CD4-positive, alpha-beta T cell (primary cell): ENCODE results near the gene MRPL32. TPM values are rescaled to one million over a fixed set of nuclear protein-coding genes. Genes with fewer than 3 reads are reported as not detected.
A peak's percentile ranks its signal among the peaks of the same experiment; 100 is the strongest.

Source experiments
- ATAC-seq: fragments of 200-7000 bp; cut with Tn5 transposase; one replicate; pipeline ENCODE4 v1.10.0; 2022; ENCODE audit warnings: mild to moderate bottlenecking; ENCODE audit not compliant: poor library complexity
- CTCF ChIA-PET: fragments of 350-600 bp; sonication (Branson Sonifier 250); formaldehyde crosslinking; loops from one replicate; lab custom pipeline; 2021; ENCODE audit warnings: antibody characterized with exemption, inconsistent platforms; lab: Charles Lee
- POLR2A ChIA-PET: fragments of 350-600 bp; sonication (Branson Sonifier 250); formaldehyde crosslinking; loops from one replicate; lab custom pipeline; 2021; ENCODE audit warnings: antibody characterized with exemption, inconsistent platforms; lab: Charles Lee
- DNase-seq, 14 experiments: peaks; one replicate each; pipeline ENCODE4 v3.0.0-alpha.2; 2013 to 2020; ENCODE audit warnings: mixed read lengths in 2 of 14
- H3K27ac ChIP-seq, 2 donors: one replicate each; pipeline versions ENCODE4 v1.5.1 to v1.7.0; 2013; ENCODE audit warnings: low read length in 2 of 2, low read depth in 1 of 2, mild to moderate bottlenecking in 1 of 2
- H3K27me3 ChIP-seq, 2 experiments: 1 replicate in 1 of 2; 2 replicates in 1 of 2; pipeline versions ENCODE4 v1.6.1 to v1.7.0; 2013; ENCODE audit warnings: low read length in 2 of 2, control low read depth in 1 of 2, mild to moderate bottlenecking in 1 of 2, moderate library complexity in 1 of 2; ENCODE audit not compliant: insufficient read depth in 2 of 2, control insufficient read depth in 1 of 2
- H3K36me3 ChIP-seq: one replicate; pipeline ENCODE4 v1.6.1; 2013; ENCODE audit warnings: low read length, control low read depth; ENCODE audit not compliant: insufficient read depth
- H3K4me1 ChIP-seq: one replicate; pipeline ENCODE4 v1.6.1; 2013; ENCODE audit warnings: low read length, control low read depth; ENCODE audit not compliant: insufficient read depth
- H3K4me3 ChIP-seq: one replicate; pipeline ENCODE4 v1.5.1; 2013; ENCODE audit warnings: mild to moderate bottlenecking, low read length, moderate library complexity
- H3K9me3 ChIP-seq, 2 experiments: 1 replicate in 1 of 2; 2 replicates in 1 of 2; pipeline versions ENCODE4 v1.6.1 to v1.7.0; 2013; ENCODE audit warnings: low read length in 2 of 2, mild to moderate bottlenecking in 2 of 2, control low read depth in 1 of 2, moderate library complexity in 1 of 2; ENCODE audit not compliant: control insufficient read depth in 1 of 2, insufficient read depth in 1 of 2
- H3K27ac Mint-ChIP-seq: one replicate; pipeline ENCODE4 v1.8.0; 2020; ENCODE audit warnings: mixed read lengths
- H3K27me3 Mint-ChIP-seq: one replicate; pipeline ENCODE4 v1.8.0; 2021; ENCODE audit warnings: mixed read lengths
- H3K36me3 Mint-ChIP-seq: one replicate; pipeline ENCODE4 v1.8.0; 2021; ENCODE audit warnings: low read depth, mixed read lengths
- H3K4me1 Mint-ChIP-seq: one replicate; pipeline ENCODE4 v1.8.0; 2021; ENCODE audit warnings: low read depth, mixed read lengths
- H3K4me3 Mint-ChIP-seq: one replicate; pipeline ENCODE4 v1.8.0; 2020; ENCODE audit warnings: mild to moderate bottlenecking, mixed read lengths
- H3K9me3 Mint-ChIP-seq: one replicate; pipeline ENCODE4 v1.8.0; 2020; ENCODE audit warnings: mixed read lengths
- intact Hi-C, 2 experiments: fragments of 100-400 bp; cut with DNase I in 1 of 2; cut with micrococcal nuclease in 1 of 2; formaldehyde crosslinking; loops; one replicate each; pipeline versions ENCODE4 v1.15.1 to v1.9.0; 2023 to 2025; cut with DNase I, micrococcal nuclease
- total RNA-seq, 174 experiments: library from RNA in 2 of 174; stranded (reverse) in 2 of 174; gene quantifications; one replicate each; pipeline ENCODE4 v1.2.3 and lab custom pipeline; 2021 to 2026
- TF ChIP-seq, protein P1 (sequence below): fragments of 200-600 bp; IDR thresholded peaks from one replicate; pipeline ENCODE4 v1.8.0; 2022; ENCODE audit warnings: antibody characterized with exemption, mild to moderate bottlenecking

Gene MRPL32
- total RNA-seq, 2 experiments from 2014 or later = 57.1 to 60.7 TPM

DNA sequence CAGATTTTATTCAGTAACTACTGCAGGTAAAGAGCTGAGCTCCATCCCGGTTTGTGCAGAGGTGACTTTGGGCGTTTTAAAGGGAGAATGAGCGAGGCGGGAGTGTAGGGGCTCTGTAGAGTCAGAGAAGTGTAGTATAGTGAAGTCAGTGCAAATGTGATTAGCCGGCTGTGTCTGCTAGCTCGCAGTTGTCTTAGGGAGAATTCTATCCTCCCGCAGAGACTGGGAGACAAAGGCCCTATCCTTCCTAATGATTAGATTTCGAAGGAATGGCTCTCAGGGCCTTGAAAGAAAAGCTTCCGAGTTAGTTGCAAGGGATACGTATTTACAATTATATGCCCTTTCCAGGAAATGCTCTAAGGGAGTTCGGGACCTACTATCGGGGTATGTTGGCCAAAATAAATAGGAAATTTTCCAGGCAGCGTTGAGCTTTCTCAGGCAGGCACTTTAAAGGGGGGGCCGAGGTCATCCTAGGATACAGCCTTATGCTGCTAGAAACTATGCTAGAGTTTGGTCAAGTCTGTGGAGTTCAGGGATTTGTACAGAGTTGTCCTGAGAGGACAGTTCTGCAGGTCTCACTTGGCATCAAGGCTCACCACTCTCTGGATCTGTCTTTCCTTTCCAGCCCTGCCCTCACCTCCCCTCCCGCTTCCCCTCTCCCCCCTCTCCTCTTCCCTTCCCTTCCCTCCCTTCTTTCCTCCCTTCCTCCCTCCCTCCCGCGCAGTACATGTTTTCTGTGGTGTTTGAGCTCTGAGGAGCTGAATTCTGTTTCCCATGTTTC, 825 bp downstream of the MRPL32 start:
- ATAC-seq = no peak
- H3K4me1 ChIP-seq = peaks cover 28% of the 10 kb centered on the region
- Mint-ChIP-seq H3K27ac (peak overlapping the region; percentile 92), H3K9me3 (no peaks in the 10 kb centered on the region), H3K27me3 (no peaks in the 10 kb centered on the region), H3K36me3 (peaks cover 54% of the 10 kb centered on the region), H3K4me1 (peaks cover 70% of the 10 kb centered on the region), H3K4me3 (peak overlapping the region; percentile 92)
- H3K9me3 ChIP-seq = no peaks in the 10 kb centered on the region
- DNase-seq = peak in 1 of 14 experiments; percentile 22
- peaks cover 27% of the 10 kb centered on the region for H3K36me3 ChIP-seq
- intact Hi-C loops = loop anchor here (1.0 to 5.0 kb wide), 3 partner anchors 21 to 994 kb away; partner anchors contain the start of genes UBE2D4 (in 2 of the 2), C7orf25 (in 1 of the 2) and STK17A (in 1 of the 2)
- TF ChIP-seq, protein P1, sequence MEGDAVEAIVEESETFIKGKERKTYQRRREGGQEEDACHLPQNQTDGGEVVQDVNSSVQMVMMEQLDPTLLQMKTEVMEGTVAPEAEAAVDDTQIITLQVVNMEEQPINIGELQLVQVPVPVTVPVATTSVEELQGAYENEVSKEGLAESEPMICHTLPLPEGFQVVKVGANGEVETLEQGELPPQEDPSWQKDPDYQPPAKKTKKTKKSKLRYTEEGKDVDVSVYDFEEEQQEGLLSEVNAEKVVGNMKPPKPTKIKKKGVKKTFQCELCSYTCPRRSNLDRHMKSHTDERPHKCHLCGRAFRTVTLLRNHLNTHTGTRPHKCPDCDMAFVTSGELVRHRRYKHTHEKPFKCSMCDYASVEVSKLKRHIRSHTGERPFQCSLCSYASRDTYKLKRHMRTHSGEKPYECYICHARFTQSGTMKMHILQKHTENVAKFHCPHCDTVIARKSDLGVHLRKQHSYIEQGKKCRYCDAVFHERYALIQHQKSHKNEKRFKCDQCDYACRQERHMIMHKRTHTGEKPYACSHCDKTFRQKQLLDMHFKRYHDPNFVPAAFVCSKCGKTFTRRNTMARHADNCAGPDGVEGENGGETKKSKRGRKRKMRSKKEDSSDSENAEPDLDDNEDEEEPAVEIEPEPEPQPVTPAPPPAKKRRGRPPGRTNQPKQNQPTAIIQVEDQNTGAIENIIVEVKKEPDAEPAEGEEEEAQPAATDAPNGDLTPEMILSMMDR = no peak
- H3K4me3 ChIP-seq = peak overlapping the region; percentile 87
- POLR2A ChIA-PET = interaction anchor here (1.2 to 2.5 kb wide), 11 partner anchors 8 to 1641 kb away, joined by 3 to 79 read pairs (median 8); partner anchors contain the start of genes C7orf25, COA1, DDX56 and MRPS24
- H3K27ac ChIP-seq = no peak overlapping the region
- CTCF ChIA-PET = interaction anchor here (1.9 to 2.2 kb wide), 3 partner anchors 8 to 650 kb away, joined by 5 to 12 read pairs (median 5); partner anchors contain the start of gene STK17A
- H3K27me3 ChIP-seq = no peaks in the 10 kb centered on the region

DNA sequence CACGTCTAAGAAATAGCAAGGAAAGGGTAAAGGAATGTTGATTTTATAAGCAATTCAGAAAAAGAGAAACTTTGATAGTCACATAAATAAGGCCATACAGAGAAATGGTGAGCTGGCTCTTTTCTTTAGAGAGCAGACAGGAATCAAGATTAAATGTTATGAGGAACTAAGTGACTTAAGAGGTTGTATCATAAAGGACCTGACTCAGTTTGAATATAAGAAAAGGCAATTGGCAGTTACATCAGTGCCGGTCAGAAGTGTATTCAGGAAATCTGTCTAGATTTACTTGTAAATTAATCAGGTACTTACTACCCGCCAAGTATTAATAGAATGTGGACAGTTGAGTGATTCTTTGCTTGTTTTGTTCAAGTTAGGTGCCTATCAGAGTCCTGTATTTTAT, 2.1 kb downstream of the MRPL32 start:
- Mint-ChIP-seq H3K36me3 (peaks cover 61% of the 10 kb centered on the region), H3K4me1 (peaks cover 57% of the 10 kb centered on the region), H3K9me3 (no peaks in the 10 kb centered on the region), H3K27ac (peak overlapping the region; percentile 92), H3K27me3 (no peaks in the 10 kb centered on the region), H3K4me3 (peak overlapping the region; percentile 92)
- ChIA-PET CTCF (no interaction called here), POLR2A (interaction anchor here (1.5 kb wide), 1 partner anchor 22 kb away, joined by 5 read pairs; the partner anchor contains the start of gene C7orf25)
- ATAC-seq (no peak), DNase-seq (no peak)
- peaks cover 39% of the 10 kb centered on the region for H3K36me3 ChIP-seq
- no peaks in the 10 kb centered on the region for H3K9me3 ChIP-seq
- H3K27me3 ChIP-seq = no peaks in the 10 kb centered on the region
- no peak overlapping the region for H3K4me3 ChIP-seq
- H3K4me1 ChIP-seq = peaks cover 28% of the 10 kb centered on the region
- TF ChIP-seq, protein P1 = no peak
- H3K27ac ChIP-seq = no peak overlapping the region
- intact Hi-C loops = loop anchor here (5.0 kb wide), 2 partner anchors 648 to 993 kb away; partner anchors contain the start of genes UBE2D4 (in 2 of the 2) and STK17A (in 1 of the 2)

DNA sequence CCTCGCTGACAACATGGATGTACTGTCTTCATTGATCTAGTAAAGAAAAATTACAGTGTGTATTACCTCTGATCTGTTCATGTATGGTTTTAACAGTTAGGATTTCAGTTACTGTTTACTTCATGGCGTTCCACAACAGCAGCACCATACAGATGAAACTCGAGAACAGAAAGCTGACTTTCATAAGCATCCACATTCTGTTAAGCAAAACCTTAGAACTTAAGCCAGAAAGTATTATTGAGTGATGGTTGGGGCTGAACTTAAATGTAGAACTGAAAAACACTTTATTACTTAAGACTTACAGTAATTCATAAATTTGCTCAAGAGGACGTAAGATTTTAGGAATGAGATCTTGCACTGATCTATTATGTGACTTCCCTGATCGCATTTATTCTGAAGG, 3.7 kb downstream of the MRPL32 start:
- CTCF ChIA-PET = no interaction called here
- H3K27ac Mint-ChIP-seq = no peak overlapping the region
- H3K4me3 Mint-ChIP-seq = peak overlapping the region; percentile 38
- Histone ChIP-seq H3K4me1 (peaks cover 16% of the 10 kb centered on the region), H3K36me3 (peaks cover 44% of the 10 kb centered on the region), H3K27ac (no peak overlapping the region), H3K4me3 (no peak overlapping the region), H3K9me3 (no peaks in the 10 kb centered on the region), H3K27me3 (no peaks in the 10 kb centered on the region)
- intact Hi-C loops = no loop called here
- peaks cover 42% of the 10 kb centered on the region for H3K4me1 Mint-ChIP-seq
- ATAC-seq (no peak), DNase-seq (no peak)
- H3K9me3 Mint-ChIP-seq = no peaks in the 10 kb centered on the region
- H3K27me3 Mint-ChIP-seq = no peaks in the 10 kb centered on the region
- H3K36me3 Mint-ChIP-seq = peaks cover 70% of the 10 kb centered on the region
- POLR2A ChIA-PET = interaction anchor here (1.5 kb wide), 1 partner anchor 24 kb away, joined by 5 read pairs; the partner anchor contains the start of gene C7orf25
- TF ChIP-seq, protein P1 = no peak
